Erythroblast (primary cell): ENCODE measurements around the gene HSPA12A.

Source experiments
- GATA1 ChIP-seq: IDR thresholded peaks from 2 replicates; pipeline ENCODE4 v1.6.1; 2011; ENCODE audit warnings: low read depth, mild to moderate bottlenecking, control low read depth, low read length, moderate library complexity
- POLR2A ChIP-seq: IDR thresholded peaks from 2 replicates; pipeline ENCODE4 v1.6.1; 2011; ENCODE audit warnings: mild to moderate bottlenecking, low read length

DNA sequence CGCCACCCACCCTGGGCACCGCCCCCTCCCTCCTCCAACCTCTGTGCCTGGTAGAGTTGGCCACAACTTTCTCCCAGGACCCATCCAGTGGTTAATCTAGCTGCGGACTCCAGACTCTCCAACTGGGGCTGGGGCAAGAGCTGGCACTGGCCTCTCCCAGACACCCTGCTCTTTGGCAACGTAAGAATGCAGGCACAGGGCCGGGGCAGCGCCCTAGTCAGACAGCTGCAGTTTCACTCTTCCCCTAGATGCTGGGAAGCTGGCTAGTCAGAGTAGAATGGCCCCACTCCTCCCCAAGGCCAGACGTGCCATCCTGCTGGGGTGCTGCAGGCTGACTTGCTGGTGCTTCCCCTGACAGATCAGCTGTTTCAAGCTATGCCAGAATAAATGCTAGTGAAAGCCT, 22.1 kb downstream of the HSPA12A start:
- TF ChIP-seq POLR2A (no peak), GATA1 (no peak)
